HS-27A (cell line): ENCODE measurements around the gene RIMOC1.
A peak's percentile ranks its signal among the peaks of the same experiment; 100 is the strongest.

Source experiments
- DNase-seq: peaks from one replicate; pipeline ENCODE4 v3.0.0-alpha.2; 2012; ENCODE audit warnings: low read depth, missing footprints

RIMOC1 gene, protein sequence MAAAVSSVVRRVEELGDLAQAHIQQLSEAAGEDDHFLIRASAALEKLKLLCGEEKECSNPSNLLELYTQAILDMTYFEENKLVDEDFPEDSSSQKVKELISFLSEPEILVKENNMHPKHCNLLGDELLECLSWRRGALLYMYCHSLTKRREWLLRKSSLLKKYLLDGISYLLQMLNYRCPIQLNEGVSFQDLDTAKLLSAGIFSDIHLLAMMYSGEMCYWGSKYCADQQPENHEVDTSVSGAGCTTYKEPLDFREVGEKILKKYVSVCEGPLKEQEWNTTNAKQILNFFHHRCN

GRCh38 chr5:41903892-41904799, at the start of gene RIMOC1:
RIMOC1 (plus strand) TSS chr5:41904344; CDS start chr5:41904368, 24 bp downstream.
- peak; percentile 99 for DNase-seq

GRCh38 chr5:41856644-41857491, 47.3 kb upstream of the RIMOC1 start:
- DNase-seq = peak; percentile 40

- no peak for DNase-seq
Observed at GRCh38 chr5:41857989-41858388, 46.2 kb upstream of the RIMOC1 start.

GRCh38 chr5:41858890-41859289, 45.3 kb upstream of the RIMOC1 start:
- no peak for DNase-seq

DNA sequence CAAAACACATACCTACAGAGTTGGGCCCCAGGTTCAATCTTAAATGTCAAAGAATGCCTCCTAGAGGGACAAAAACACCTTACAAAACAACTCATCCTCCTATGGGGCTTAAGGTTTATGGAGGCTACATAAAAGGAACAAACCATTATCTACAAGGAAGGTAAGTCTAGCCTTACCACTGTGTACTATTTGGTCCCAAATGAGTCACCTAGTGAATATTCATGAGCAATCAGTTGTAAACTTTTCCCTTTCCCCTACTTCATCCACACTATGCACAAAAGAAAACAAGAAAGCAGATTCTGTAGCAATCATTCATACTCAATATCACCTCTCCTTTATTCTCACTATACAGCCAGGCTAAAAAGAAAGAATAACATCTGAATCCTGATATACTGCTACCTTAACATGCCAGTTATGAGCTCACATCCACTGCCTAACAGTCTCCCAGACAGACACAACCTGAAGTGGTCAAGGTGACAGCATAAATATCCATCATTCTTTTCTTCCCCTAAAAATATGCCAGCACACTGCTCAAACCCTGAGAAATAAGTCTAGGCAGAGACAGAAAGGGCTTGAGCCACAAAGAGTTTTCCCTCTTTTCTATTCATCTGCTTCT, 40.2 kb upstream of the RIMOC1 start:
- no peak for DNase-seq

DNA sequence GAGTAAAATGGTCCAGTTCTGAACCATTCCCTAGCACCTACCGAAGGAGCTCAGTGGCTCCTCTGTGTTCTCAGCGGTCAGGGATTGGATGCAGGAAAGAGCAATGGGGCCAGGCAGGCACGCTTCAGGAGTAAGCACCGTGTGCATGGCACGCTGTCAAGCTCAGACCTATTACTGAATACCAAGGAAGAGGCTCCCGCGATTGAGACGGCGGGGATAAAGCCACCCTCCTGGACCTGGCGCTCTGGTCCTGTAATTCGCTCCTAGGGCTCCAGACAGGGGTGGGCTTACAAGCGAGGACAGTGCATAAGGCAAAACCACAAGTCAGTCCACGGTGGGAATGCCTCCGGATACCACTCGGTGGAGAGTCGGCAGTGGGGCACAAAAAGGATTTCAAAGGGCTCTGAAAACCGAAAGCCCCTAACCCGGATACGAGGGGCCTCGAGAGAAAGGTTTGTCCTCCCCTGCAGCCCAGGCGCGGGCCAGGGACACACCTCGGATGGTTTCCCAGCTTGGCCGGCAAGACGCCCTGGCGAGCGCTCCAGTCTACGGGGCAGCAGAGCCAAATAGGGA, 34.9 kb upstream of the RIMOC1 start:
- DNase-seq = peak; percentile 22

GRCh38 chr5:41869724-41870626, 34.2 kb upstream of the RIMOC1 start, which contains the start of gene OXCT1:
OXCT1 (minus strand) TSS chr5:41870425; CDS start chr5:41870358, 67 bp downstream.
- peak; percentile 61 for DNase-seq

GRCh38 chr5:41870627-41871048, 33.5 kb upstream of the RIMOC1 start:
- DNase-seq = no peak

DNA sequence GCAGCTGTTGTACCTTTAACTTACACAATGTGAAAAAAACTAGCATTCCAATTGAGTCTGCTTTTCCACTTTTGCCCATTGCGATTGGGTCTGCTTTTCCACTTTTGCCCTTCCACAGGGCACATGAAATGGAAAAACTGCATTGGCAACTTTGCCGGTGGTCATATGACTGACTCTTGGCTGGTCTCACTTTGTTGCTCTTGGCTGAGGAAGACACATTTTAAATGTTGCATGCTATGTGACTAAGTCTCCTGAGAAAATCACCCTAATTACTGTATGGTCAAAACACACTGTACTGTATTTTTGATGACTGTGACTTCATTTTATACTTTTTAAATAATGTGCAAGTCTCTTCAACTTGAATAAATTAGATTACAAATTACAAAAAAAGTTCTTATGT, 32.3 kb upstream of the RIMOC1 start:
- DNase-seq = no peak

DNA sequence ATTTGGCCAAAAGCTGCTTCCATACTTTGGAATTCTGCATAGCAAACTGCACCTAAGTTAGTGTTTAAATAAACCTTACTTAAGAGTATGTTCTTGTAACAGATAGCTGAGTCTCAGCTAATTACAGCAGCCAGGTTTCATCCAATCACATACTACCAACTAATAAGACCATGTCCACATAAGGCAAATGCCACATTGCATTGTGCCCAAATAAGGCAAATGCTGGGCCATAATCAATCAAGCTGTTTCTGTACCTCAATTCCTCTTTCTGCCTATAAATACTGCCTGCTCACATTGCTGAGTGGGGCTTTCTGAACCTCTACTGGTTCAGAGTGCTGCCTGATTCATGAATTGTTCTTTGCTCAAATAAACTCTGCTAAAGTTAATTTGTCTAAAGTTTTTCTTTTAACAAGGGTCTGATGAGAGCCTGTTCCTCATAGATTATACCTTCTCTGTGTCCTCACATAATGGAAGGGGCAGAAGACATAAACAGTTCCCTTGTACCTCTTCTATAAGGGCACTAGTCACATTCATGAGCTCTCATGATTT, 29.6 kb upstream of the RIMOC1 start:
- DNase-seq = no peak

- DNase-seq = no peak
Observed at GRCh38 chr5:41875121-41875520, 29.0 kb upstream of the RIMOC1 start.

- no peak for DNase-seq
Observed at GRCh38 chr5:41876678-41877077, 27.5 kb upstream of the RIMOC1 start.

DNA sequence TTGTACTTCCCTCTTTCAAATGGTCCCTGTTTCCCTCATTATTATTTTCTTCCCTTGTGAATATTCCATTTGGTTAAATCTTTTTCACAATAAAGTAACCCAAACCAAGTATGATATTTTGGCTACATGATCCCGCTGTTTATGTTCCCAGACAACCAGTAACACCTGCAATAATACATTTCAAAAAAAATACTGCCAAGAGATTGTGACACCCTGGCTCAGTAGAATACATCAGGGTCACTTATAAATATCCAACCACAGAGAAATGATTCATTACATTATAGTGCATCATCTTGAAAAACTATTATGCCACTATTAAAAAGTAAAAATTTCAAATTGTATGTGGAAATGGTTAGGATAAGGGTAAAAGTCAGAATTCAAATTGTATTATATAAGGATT, 26.7 kb upstream of the RIMOC1 start:
- DNase-seq = no peak

GRCh38 chr5:41878173-41878572, 26.0 kb upstream of the RIMOC1 start:
- no peak for DNase-seq

- DNase-seq = no peak
Observed at GRCh38 chr5:41878643-41879478, 25.3 kb upstream of the RIMOC1 start.

- no peak for DNase-seq
Observed at GRCh38 chr5:41882765-41883164, 21.4 kb upstream of the RIMOC1 start.

DNA sequence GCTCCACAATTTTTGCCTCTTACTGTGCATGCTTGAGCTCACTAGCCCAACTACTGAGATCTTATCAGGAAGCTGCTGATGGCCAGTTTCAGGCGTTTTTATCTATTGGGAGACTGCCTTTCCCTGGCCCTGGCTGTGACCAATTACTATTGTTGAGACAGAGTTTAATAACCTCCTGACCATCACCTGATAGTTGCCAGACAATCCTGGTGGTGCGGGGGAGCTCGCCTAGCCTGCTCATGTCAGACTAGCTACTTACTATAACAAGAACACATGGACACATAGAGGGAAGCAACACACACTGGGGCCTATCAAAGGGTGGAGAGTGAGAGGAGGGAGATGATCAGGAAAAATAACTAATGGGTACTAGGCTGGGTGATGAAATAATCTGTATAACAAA, 20.9 kb upstream of the RIMOC1 start:
- no peak for DNase-seq

DNA sequence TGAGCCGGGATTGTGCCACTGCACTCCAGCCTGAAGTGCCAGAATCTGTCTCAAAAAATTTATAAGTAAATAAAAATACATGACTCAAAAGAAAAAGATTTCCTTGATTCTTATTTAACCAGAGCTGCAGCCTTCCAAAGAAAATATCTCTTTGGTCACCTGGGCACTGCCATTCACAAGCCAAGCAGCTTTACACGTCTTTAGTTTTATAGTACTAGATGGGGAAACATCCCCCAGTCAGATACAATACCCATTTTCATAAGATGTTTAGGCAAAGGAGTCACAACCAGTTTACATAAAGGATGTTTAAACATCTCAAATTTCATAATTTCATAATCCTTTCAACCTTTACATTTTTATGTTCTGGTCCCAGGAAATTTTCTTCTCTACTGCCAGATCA, 20.2 kb upstream of the RIMOC1 start:
- no peak for DNase-seq

DNA sequence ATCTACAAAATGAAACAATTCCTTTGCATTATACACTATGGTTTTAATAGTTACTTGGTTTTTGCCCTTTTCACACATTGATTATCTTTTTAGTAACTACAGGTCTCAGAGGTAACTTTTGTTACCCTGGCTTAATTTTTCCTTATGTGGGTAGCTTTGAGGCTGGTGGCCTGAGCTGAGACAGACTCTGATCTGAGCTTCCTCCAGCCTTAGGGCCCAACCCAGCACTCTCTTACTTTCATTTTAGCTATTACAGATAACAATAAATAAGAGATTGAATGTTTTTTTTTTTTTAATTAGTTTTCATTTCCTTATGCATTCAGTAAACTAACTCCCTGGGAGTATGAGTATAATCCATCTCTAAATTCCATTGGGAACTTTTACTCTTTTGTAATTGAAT, 18.9 kb upstream of the RIMOC1 start:
- DNase-seq = no peak
